Measurements from ENCODE around the gene B3GNT7. TPM values are rescaled to one million over a fixed set of nuclear protein-coding genes. Genes with fewer than 3 reads are reported as not detected.
"Not testable (repeated sequence)": the region's sequence is repeated elsewhere in the genome, so short reads cannot be mapped to it uniquely, and the experiment has no call there.

Gene B3GNT7
- total RNA-seq, 1 donor from 2014 or later = 0.90 TPM

GRCh38 chr2:231348173-231348572 is 47.3 kb upstream of the B3GNT7 start:
- Histone ChIP-seq H3K79me2 (ENCODE audit: low read depth) (no peaks in the 10 kb centered on the region), H3F3A (ENCODE audit: low read depth) (peaks cover 3% of the 10 kb centered on the region), H3K36me3 (no peaks in the 10 kb centered on the region), H3K27me3 (no peaks in the 10 kb centered on the region), H3K9ac (no peak overlapping the region), H4K20me1 (ENCODE audit: low read depth) (no peaks in the 10 kb centered on the region), H3K9me3 (ENCODE audit: low read depth) (no peaks in the 10 kb centered on the region), H3K27ac (no peak overlapping the region), H2AFZ (replicated peaks) (no peak overlapping the region), H3K4me3 (no peak overlapping the region), H3K4me2 (no peak overlapping the region), H3K4me1 (peaks cover 13% of the 10 kb centered on the region)
- TF ChIP-seq EZH2 (IDR thresholded peaks at IDR 0.05) (no peak), CTCF (IDR thresholded peaks at IDR 0.05) (no peak), EZH2phosphoT487 (IDR thresholded peaks at IDR 0.05) (no peak)
- DNase-seq (ENCODE audit: low spot score) = no peak
- Mint-ChIP-seq H3K36me3 (peaks cover 27% of the 10 kb centered on the region), H3K27ac (no peak overlapping the region), H3K4me3 (no peak overlapping the region), H3K4me1 (peaks cover 2% of the 10 kb centered on the region), H3K27me3 (ENCODE audit: insufficient read depth, low read depth) (no peaks in the 10 kb centered on the region), H3K9me3 (no peaks in the 10 kb centered on the region)

- no peak for TF ChIP-seq CTCF (IDR thresholded peaks at IDR 0.05)
- no peak for TF ChIP-seq EZH2phosphoT487 (IDR thresholded peaks at IDR 0.05)
- TF ChIP-seq EZH2 (IDR thresholded peaks at IDR 0.05) = no peak
- no peak overlapping the region for H3K4me3 Mint-ChIP-seq
- no peaks in the 10 kb centered on the region for H3K27me3 ChIP-seq
- no peak overlapping the region for H3K4me3 ChIP-seq
- no peaks in the 10 kb centered on the region for H3K9me3 Mint-ChIP-seq
- H3K27ac Mint-ChIP-seq = no peak overlapping the region
- no peak overlapping the region for H2AFZ ChIP-seq (replicated peaks)
- H3F3A ChIP-seq (ENCODE audit: low read depth) = peaks cover 3% of the 10 kb centered on the region
- no peaks in the 10 kb centered on the region for H3K36me3 ChIP-seq
- no peaks in the 10 kb centered on the region for H4K20me1 ChIP-seq (ENCODE audit: low read depth)
- no peak overlapping the region for H3K4me2 ChIP-seq
- H3K79me2 ChIP-seq (ENCODE audit: low read depth) = no peaks in the 10 kb centered on the region
- H3K27ac ChIP-seq = no peak overlapping the region
- H3K36me3 Mint-ChIP-seq = peaks cover 27% of the 10 kb centered on the region
- H3K27me3 Mint-ChIP-seq (ENCODE audit: insufficient read depth, low read depth) = no peaks in the 10 kb centered on the region
- no peak for DNase-seq (ENCODE audit: low spot score)
- no peak overlapping the region for H3K9ac ChIP-seq
- peaks cover 13% of the 10 kb centered on the region for H3K4me1 ChIP-seq
- peaks cover 2% of the 10 kb centered on the region for H3K4me1 Mint-ChIP-seq
- no peaks in the 10 kb centered on the region for H3K9me3 ChIP-seq (ENCODE audit: low read depth)
Observed at GRCh38 chr2:231348704-231349373, 46.7 kb upstream of the B3GNT7 start.

- H3K36me3 ChIP-seq; H3K27me3 ChIP-seq; H3K9me3 ChIP-seq (ENCODE audit: low read depth); H3K4me2 ChIP-seq; H3K9me3 Mint-ChIP-seq; H3K27ac Mint-ChIP-seq; H2AFZ ChIP-seq (replicated peaks); H3K79me2 ChIP-seq (ENCODE audit: low read depth); H4K20me1 ChIP-seq (ENCODE audit: low read depth); H3F3A ChIP-seq (ENCODE audit: low read depth); H3K9ac ChIP-seq; H3K27ac ChIP-seq; H3K27me3 Mint-ChIP-seq (ENCODE audit: insufficient read depth, low read depth); H3K4me3 ChIP-seq; DNase-seq (ENCODE audit: low spot score); H3K4me1 Mint-ChIP-seq; H3K4me3 Mint-ChIP-seq: not testable (repeated sequence)
- H3K4me1 ChIP-seq = peaks cover 12% of the 10 kb centered on the region
- peaks cover 27% of the 10 kb centered on the region for H3K36me3 Mint-ChIP-seq
Observed at GRCh38 chr2:231349374-231349735, 46.2 kb upstream of the B3GNT7 start.

GRCh38 chr2:231351648-231352047 is 43.9 kb upstream of the B3GNT7 start:
- peaks cover 12% of the 10 kb centered on the region for H3K4me1 Mint-ChIP-seq
- Histone ChIP-seq H3K4me1 (peaks cover 10% of the 10 kb centered on the region), H3F3A (ENCODE audit: low read depth) (no peaks in the 10 kb centered on the region), H2AFZ (replicated peaks) (no peak overlapping the region), H3K4me2 (no peak overlapping the region), H3K9ac (no peak overlapping the region), H3K36me3 (no peaks in the 10 kb centered on the region), H4K20me1 (ENCODE audit: low read depth) (no peaks in the 10 kb centered on the region), H3K27ac (no peak overlapping the region), H3K9me3 (ENCODE audit: low read depth) (no peaks in the 10 kb centered on the region), H3K4me3 (no peak overlapping the region), H3K27me3 (no peaks in the 10 kb centered on the region), H3K79me2 (ENCODE audit: low read depth) (no peaks in the 10 kb centered on the region)
- H3K4me3 Mint-ChIP-seq = no peak overlapping the region
- H3K36me3 Mint-ChIP-seq = peaks cover 13% of the 10 kb centered on the region
- H3K27me3 Mint-ChIP-seq (ENCODE audit: insufficient read depth, low read depth) = peaks cover 2% of the 10 kb centered on the region
- no peak overlapping the region for H3K27ac Mint-ChIP-seq
- TF ChIP-seq EZH2 (IDR thresholded peaks at IDR 0.05) = no peak
- TF ChIP-seq CTCF (IDR thresholded peaks at IDR 0.05) = no peak
- no peak for TF ChIP-seq EZH2phosphoT487 (IDR thresholded peaks at IDR 0.05)
- H3K9me3 Mint-ChIP-seq = no peaks in the 10 kb centered on the region
- no peak for DNase-seq (ENCODE audit: low spot score)

All from neural progenitor cell (in vitro differentiated cells).